Neural cell (in vitro differentiated cells): ENCODE measurements around the gene NELL1. TPM values are rescaled to one million over a fixed set of nuclear protein-coding genes. Genes with fewer than 3 reads are reported as not detected.

Experiments used
- H2AFZ ChIP-seq: fragments of 200-600, 300-800 bp; sonication (generic), shearing (Covaris generic); 2 replicates; pipeline ENCODE4 v1.6.0; 2014; ENCODE audit warnings: low read depth, mild to moderate bottlenecking, antibody characterized with exemption, low read length, moderate library complexity
- H3F3A ChIP-seq: fragments of 200-600 bp; shearing (Covaris generic); 2 replicates; pipeline ENCODE4 v1.6.1; 2016; ENCODE audit warnings: mild to moderate bottlenecking, moderate library complexity, mixed read lengths, antibody characterized with exemption, low read length; ENCODE audit not compliant: insufficient read depth, poor library complexity, severe bottlenecking
- H3K27ac ChIP-seq: fragments of 200-600, 300-800 bp; sonication (generic), shearing (Covaris generic); 2 replicates; pipeline ENCODE4 v1.5.1; 2014; ENCODE audit warnings: mild to moderate bottlenecking, low read length, moderate library complexity
- H3K27me3 ChIP-seq: fragments of 300-800, 200-600 bp; sonication (generic), shearing (Covaris generic); 2 replicates; pipeline ENCODE4 v1.6.0; 2014; ENCODE audit warnings: mild to moderate bottlenecking, low read depth, low read length, moderate library complexity; ENCODE audit not compliant: insufficient read depth
- H3K36me3 ChIP-seq: fragments of 300-800, 200-600 bp; sonication (generic), shearing (Covaris generic); 2 replicates; pipeline ENCODE4 v1.5.1; 2014; ENCODE audit warnings: mild to moderate bottlenecking, antibody characterized with exemption, low read length, moderate library complexity; ENCODE audit not compliant: insufficient read depth
- H3K4me2 ChIP-seq: fragments of 300-800, 200-600 bp; sonication (generic), shearing (Covaris generic); 2 replicates; pipeline ENCODE4 v1.6.0; 2014; ENCODE audit warnings: mild to moderate bottlenecking, low read length
- H3K4me3 ChIP-seq: fragments of 300-800, 200-600 bp; sonication (generic), shearing (Covaris generic); 2 replicates; pipeline ENCODE4 v1.5.1; 2014; ENCODE audit warnings: mild to moderate bottlenecking, low read length, moderate library complexity
- H3K79me2 ChIP-seq: fragments of 200-600 bp; shearing (Covaris generic); replicated peaks from 2 replicates; pipeline ENCODE4 v1.6.0; 2014; ENCODE audit warnings: mild to moderate bottlenecking, low read length, moderate library complexity; ENCODE audit not compliant: insufficient read depth
- H3K9ac ChIP-seq: fragments of 300-800, 200-600 bp; sonication (generic), shearing (Covaris generic); 2 replicates; pipeline ENCODE4 v1.6.1; 2016; ENCODE audit warnings: mild to moderate bottlenecking, low read length, mixed read lengths
- H3K9me2 ChIP-seq: fragments of 200-600 bp; shearing (Covaris generic); 2 replicates; pipeline ENCODE4 v1.6.1; 2016; ENCODE audit warnings: mild to moderate bottlenecking, low read length, mixed read lengths; ENCODE audit not compliant: insufficient read depth
- H3K9me3 ChIP-seq: fragments of 200-600, 300-800 bp; sonication (generic), shearing (Covaris generic); 2 replicates; pipeline ENCODE4 v1.6.1; 2016; ENCODE audit warnings: mild to moderate bottlenecking, mixed run types, low read length, moderate library complexity, mixed read lengths
- H4K20me1 ChIP-seq: fragments of 200-600 bp; shearing (Covaris generic); 2 replicates; pipeline ENCODE4 v1.6.1; 2016; ENCODE audit warnings: mild to moderate bottlenecking, mixed run types; ENCODE audit not compliant: insufficient read depth
- CTCF ChIP-seq: fragments of 450-650 bp; IDR thresholded peaks from 2 replicates; pipeline ENCODE4 v1.5.1; 2014; ENCODE audit warnings: antibody characterized with exemption, mild to moderate bottlenecking, moderate library complexity; ENCODE audit not compliant: poor library complexity, severe bottlenecking
- EP300 ChIP-seq: fragments of 450-650 bp; conservative IDR thresholded peaks from 2 replicates; pipeline ENCODE4 v1.6.1; 2014; ENCODE audit warnings: antibody characterized with exemption, mild to moderate bottlenecking, moderate library complexity; ENCODE audit not compliant: poor library complexity, severe bottlenecking
- EZH2 ChIP-seq: fragments of 200-600, 300-800 bp; shearing (Covaris generic), sonication (generic); IDR thresholded peaks from 2 replicates; pipeline ENCODE4 v1.6.1; 2014; ENCODE audit warnings: antibody characterized with exemption, low read length, borderline replicate concordance, mild to moderate bottlenecking; ENCODE audit not compliant: insufficient read depth, poor library complexity, severe bottlenecking
- MXI1 ChIP-seq: fragments of 450-650 bp; conservative IDR thresholded peaks from 2 replicates; pipeline ENCODE4 v1.6.1; 2014; ENCODE audit warnings: antibody characterized with exemption, mild to moderate bottlenecking; ENCODE audit not compliant: poor library complexity, severe bottlenecking
- POLR2AphosphoS5 ChIP-seq: IDR thresholded peaks from 2 replicates; pipeline ENCODE4 v1.6.1; 2012
- RAD21 ChIP-seq: fragments of 450-650 bp; conservative IDR thresholded peaks from 2 replicates; pipeline ENCODE4 v1.6.1; 2014; ENCODE audit warnings: antibody characterized with exemption, mild to moderate bottlenecking, moderate library complexity
- REST ChIP-seq: IDR thresholded peaks from 2 replicates; pipeline ENCODE4 v1.6.1; 2012; ENCODE audit warnings: borderline replicate concordance
- SMC3 ChIP-seq: fragments of 450-650 bp; conservative IDR thresholded peaks from 2 replicates; pipeline ENCODE4 v1.6.1; 2014; ENCODE audit warnings: antibody characterized with exemption, mild to moderate bottlenecking, moderate library complexity; ENCODE audit not compliant: poor library complexity
- TAF1 ChIP-seq: IDR thresholded peaks from 2 replicates; pipeline ENCODE4 v1.6.1; 2012; ENCODE audit warnings: low read depth
- polyA plus RNA-seq: library from polyadenylated mRNA; depleted of rRNA; stranded (reverse); fragments of >200 nt; gene quantifications from 2 replicates; pipeline ENCODE4 v1.2.3, GENCODE V29; 2014

Gene NELL1
- polyA plus RNA-seq, 1 donor from 2014 or later: 70.4 TPM

GRCh38 chr11:20754933-20755332 is 85.5 kb downstream of the NELL1 start:
- no peaks in the 10 kb centered on the region for H4K20me1 ChIP-seq
- H3K9me2 ChIP-seq: no peaks in the 10 kb centered on the region
- no peaks in the 10 kb centered on the region for H3F3A ChIP-seq
- no peaks in the 10 kb centered on the region for H3K9me3 ChIP-seq
- H2AFZ ChIP-seq: no peak overlapping the region
- H3K9ac ChIP-seq: no peak overlapping the region
- no peak overlapping the region for H3K4me3 ChIP-seq
- H3K4me2 ChIP-seq: no peak overlapping the region
- H3K79me2 ChIP-seq: no peaks in the 10 kb centered on the region
- H3K27me3 ChIP-seq: no peaks in the 10 kb centered on the region
- TF ChIP-seq EZH2: no peak
- no peak for TF ChIP-seq POLR2AphosphoS5
- H3K27ac ChIP-seq: no peak overlapping the region
- no peaks in the 10 kb centered on the region for H3K36me3 ChIP-seq

DNA sequence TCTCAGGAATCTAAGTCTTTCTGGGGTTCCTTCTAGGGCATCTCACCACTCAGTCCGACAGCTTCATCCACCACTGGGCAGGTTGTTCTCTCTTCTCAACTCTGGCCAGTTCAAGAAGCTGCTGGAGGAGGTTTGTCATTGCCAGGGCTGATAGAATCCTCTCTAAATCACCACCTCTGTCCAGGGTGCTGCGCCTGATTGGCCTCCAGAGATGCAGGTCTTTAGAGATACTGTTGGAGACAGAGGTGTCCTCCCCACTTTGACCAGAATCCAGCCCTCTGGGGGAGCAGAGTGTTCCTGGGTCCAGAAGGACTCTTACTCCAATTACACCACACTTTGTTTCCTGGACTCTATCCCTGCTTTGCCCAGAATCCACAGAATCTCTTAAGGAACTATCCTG is 90.2 kb downstream of the NELL1 start:
- Histone ChIP-seq H3K27ac (no peak overlapping the region), H3K27me3 (no peaks in the 10 kb centered on the region), H2AFZ (no peak overlapping the region), H3K4me2 (no peak overlapping the region), H3K9me2 (no peaks in the 10 kb centered on the region), H3F3A (no peaks in the 10 kb centered on the region), H3K36me3 (no peaks in the 10 kb centered on the region), H3K79me2 (no peaks in the 10 kb centered on the region), H4K20me1 (no peaks in the 10 kb centered on the region), H3K9ac (no peak overlapping the region), H3K9me3 (no peaks in the 10 kb centered on the region), H3K4me3 (no peak overlapping the region)
- TF ChIP-seq SMC3 (no peak), POLR2AphosphoS5 (no peak), RAD21 (no peak), REST (no peak), CTCF (no peak), TAF1 (no peak)

DNA sequence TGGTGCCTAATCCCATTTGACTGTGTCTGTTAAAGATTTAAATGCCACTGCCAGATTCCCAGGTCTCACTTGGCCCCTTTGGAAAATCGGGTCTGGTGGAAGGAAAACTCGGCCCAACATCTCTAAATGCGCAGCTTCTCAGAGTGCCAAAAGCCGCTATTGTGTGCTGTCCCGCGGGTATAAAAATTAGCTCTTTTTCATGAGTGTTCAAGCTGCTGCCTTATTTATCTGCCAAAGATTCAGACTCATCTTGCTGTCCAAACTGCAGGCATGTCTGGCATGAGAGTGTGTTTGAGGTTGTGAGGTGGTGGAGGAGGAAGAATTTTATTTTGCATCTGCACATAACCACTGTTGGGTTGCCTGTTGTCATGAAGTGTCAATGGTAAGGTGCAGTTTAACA is 91.4 kb downstream of the NELL1 start:
- H3F3A ChIP-seq: no peaks in the 10 kb centered on the region
- H3K27ac ChIP-seq: no peak overlapping the region
- TF ChIP-seq TAF1 (no peak), REST (no peak), SMC3 (no peak), POLR2AphosphoS5 (no peak), CTCF (no peak), RAD21 (no peak), EP300 (no peak), MXI1 (no peak), EZH2 (no peak)
- H3K79me2 ChIP-seq: no peaks in the 10 kb centered on the region
- no peaks in the 10 kb centered on the region for H4K20me1 ChIP-seq
- H3K4me3 ChIP-seq: no peak overlapping the region
- H2AFZ ChIP-seq: no peak overlapping the region
- no peaks in the 10 kb centered on the region for H3K9me2 ChIP-seq
- no peak overlapping the region for H3K9ac ChIP-seq
- no peaks in the 10 kb centered on the region for H3K9me3 ChIP-seq
- no peaks in the 10 kb centered on the region for H3K27me3 ChIP-seq
- no peaks in the 10 kb centered on the region for H3K36me3 ChIP-seq
- H3K4me2 ChIP-seq: no peak overlapping the region
